ENCODE results near the gene TMEM244.

DNA sequence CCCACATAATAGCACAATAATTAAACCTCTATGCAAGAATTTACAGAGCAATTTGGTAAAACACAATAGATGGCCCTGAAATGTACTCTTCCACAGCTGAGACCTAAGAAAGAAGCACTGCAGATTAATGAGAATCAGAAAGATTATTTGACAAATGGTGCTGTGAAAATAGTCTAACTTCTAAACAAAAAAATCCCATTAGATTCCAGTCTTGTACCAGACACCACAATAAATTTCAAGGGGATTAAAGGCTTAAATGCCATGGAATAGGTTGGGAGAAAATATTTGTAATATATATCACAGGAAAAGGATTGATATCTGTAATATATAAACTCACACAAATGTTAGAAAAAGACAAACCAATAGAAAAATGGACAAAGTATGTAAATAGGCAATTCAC, 14.4 kb downstream of the TMEM244 start:
- TF ChIP-seq, protein P1, sequence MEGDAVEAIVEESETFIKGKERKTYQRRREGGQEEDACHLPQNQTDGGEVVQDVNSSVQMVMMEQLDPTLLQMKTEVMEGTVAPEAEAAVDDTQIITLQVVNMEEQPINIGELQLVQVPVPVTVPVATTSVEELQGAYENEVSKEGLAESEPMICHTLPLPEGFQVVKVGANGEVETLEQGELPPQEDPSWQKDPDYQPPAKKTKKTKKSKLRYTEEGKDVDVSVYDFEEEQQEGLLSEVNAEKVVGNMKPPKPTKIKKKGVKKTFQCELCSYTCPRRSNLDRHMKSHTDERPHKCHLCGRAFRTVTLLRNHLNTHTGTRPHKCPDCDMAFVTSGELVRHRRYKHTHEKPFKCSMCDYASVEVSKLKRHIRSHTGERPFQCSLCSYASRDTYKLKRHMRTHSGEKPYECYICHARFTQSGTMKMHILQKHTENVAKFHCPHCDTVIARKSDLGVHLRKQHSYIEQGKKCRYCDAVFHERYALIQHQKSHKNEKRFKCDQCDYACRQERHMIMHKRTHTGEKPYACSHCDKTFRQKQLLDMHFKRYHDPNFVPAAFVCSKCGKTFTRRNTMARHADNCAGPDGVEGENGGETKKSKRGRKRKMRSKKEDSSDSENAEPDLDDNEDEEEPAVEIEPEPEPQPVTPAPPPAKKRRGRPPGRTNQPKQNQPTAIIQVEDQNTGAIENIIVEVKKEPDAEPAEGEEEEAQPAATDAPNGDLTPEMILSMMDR (IDR thresholded peaks at IDR 0.05), result no peak
- no peak for TF ChIP-seq POLR2A (IDR thresholded peaks at IDR 0.05)
